HEK293 (cell line): ENCODE measurements around the gene SNAP47.

Source experiments
- RBAK ChIP-seq: fragments of 450-650 bp; formaldehyde crosslinking; IDR thresholded peaks from 2 replicates; pipeline ENCODE4 v1.5.1; 2016; ENCODE audit warnings: missing biosample characterization, missing genetic modification characterization
- TCF7L2 ChIP-seq: IDR thresholded peaks from 2 replicates; pipeline ENCODE4 v1.6.1; 2011; ENCODE audit warnings: low read depth, mild to moderate bottlenecking, inconsistent platforms, low read length, moderate library complexity, borderline replicate concordance
- ZNF138 ChIP-seq: fragments of 450-650 bp; formaldehyde crosslinking; IDR thresholded peaks from 2 replicates; pipeline ENCODE4 v1.5.1; 2016; ENCODE audit warnings: missing biosample characterization, missing genetic modification characterization, borderline replicate concordance
- ZNF19 ChIP-seq: fragments of 450-650 bp; formaldehyde crosslinking; IDR thresholded peaks from 2 replicates; pipeline ENCODE4; 2016; ENCODE audit warnings: missing biosample characterization, missing genetic modification characterization, low read depth
- ZNF221 ChIP-seq: fragments of 450-650 bp; formaldehyde crosslinking; IDR thresholded peaks from 2 replicates; pipeline ENCODE4 v1.5.1; 2017; ENCODE audit warnings: missing biosample characterization, missing genetic modification characterization, borderline replicate concordance
- ZNF274 ChIP-seq, 2 experiments: fragments of 200-500 bp in 1 of 2; fragments of 450-650 bp in 1 of 2; sonication (Bioruptor generic) in 1 of 2; formaldehyde crosslinking in 1 of 2; IDR thresholded peaks; 2 replicates each; pipeline versions ENCODE4 v1.5.1 to v1.6.1; 2014 to 2016; ENCODE audit warnings: borderline replicate concordance in 1 of 2, inconsistent platforms in 1 of 2, low read length in 1 of 2, missing biosample characterization in 1 of 2, missing genetic modification characterization in 1 of 2
- ZNF654 ChIP-seq: fragments of 450-650 bp; formaldehyde crosslinking; IDR thresholded peaks from 2 replicates; pipeline ENCODE4 v1.5.1; 2016; ENCODE audit warnings: low read depth, missing biosample characterization, missing genetic modification characterization
- TF ChIP-seq, protein P1 (sequence below): fragments of 450-650 bp; formaldehyde crosslinking; IDR thresholded peaks from 2 replicates; pipeline ENCODE4 v1.5.1; 2016; ENCODE audit warnings: missing biosample characterization, missing genetic modification characterization
- TF ChIP-seq, protein P2 (sequence below): fragments of 450-650 bp; formaldehyde crosslinking; IDR thresholded peaks from 2 replicates; pipeline ENCODE4 v1.5.1; 2016; ENCODE audit warnings: missing biosample characterization, missing genetic modification characterization, low read depth

DNA sequence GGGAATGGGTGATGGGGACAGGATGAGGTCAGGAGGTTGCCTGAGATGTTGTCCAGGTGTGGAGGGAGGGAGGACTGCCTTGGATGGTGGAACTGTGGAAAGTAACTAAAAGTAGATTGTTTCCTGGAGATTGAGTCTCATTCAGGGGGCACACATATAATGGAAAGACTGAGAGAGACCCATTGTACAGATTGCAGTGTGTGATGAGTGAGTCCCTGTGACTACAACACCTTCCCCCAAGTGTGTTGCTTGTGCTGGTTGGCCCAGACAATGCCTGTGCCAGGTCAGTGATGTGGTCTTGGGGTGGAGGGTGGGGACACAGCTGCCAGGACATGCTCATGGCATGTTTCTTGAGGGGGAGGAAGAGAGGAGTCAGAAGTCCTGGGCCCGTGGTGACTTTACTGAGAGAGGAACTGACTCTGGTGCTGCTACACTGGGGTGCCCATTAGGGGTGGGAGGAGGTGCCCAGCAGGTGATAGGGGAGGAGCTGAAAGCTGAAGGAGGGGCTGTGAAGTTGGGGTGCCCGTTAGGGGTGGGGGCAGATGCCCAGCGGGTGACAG, 5.2 kb downstream of the SNAP47 start:
- TF ChIP-seq ZNF274 (IDR thresholded peaks at IDR 0.05; ENCODE audit: low read length) (no peak), ZNF274 (tag by site-specific recombination; IDR thresholded peaks at IDR 0.05; ENCODE audit: borderline replicate concordance) (no peak), ZNF221 (no peak), RBAK (no peak), ZNF19 (no peak), ZNF138 (tag by site-specific recombination) (no peak), ZNF654 (tag by site-specific recombination) (no peak), TCF7L2 (no peak)
- TF ChIP-seq, protein P1, sequence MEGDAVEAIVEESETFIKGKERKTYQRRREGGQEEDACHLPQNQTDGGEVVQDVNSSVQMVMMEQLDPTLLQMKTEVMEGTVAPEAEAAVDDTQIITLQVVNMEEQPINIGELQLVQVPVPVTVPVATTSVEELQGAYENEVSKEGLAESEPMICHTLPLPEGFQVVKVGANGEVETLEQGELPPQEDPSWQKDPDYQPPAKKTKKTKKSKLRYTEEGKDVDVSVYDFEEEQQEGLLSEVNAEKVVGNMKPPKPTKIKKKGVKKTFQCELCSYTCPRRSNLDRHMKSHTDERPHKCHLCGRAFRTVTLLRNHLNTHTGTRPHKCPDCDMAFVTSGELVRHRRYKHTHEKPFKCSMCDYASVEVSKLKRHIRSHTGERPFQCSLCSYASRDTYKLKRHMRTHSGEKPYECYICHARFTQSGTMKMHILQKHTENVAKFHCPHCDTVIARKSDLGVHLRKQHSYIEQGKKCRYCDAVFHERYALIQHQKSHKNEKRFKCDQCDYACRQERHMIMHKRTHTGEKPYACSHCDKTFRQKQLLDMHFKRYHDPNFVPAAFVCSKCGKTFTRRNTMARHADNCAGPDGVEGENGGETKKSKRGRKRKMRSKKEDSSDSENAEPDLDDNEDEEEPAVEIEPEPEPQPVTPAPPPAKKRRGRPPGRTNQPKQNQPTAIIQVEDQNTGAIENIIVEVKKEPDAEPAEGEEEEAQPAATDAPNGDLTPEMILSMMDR (tag by site-specific recombination), result no peak
- TF ChIP-seq, protein P2, sequence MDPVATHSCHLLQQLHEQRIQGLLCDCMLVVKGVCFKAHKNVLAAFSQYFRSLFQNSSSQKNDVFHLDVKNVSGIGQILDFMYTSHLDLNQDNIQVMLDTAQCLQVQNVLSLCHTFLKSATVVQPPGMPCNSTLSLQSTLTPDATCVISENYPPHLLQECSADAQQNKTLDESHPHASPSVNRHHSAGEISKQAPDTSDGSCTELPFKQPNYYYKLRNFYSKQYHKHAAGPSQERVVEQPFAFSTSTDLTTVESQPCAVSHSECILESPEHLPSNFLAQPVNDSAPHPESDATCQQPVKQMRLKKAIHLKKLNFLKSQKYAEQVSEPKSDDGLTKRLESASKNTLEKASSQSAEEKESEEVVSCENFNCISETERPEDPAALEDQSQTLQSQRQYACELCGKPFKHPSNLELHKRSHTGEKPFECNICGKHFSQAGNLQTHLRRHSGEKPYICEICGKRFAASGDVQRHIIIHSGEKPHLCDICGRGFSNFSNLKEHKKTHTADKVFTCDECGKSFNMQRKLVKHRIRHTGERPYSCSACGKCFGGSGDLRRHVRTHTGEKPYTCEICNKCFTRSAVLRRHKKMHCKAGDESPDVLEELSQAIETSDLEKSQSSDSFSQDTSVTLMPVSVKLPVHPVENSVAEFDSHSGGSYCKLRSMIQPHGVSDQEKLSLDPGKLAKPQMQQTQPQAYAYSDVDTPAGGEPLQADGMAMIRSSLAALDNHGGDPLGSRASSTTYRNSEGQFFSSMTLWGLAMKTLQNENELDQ, result no peak
